Activated CD4-positive, alpha-beta T cell treated with anti-CD3 and anti-CD28 coated beads, Interleukin-2, amount 50 U/mL, for 24 hours (primary cell): ENCODE results near the gene ETFB.
A peak's percentile ranks its signal among the peaks of the same experiment; 100 is the strongest.

ENCODE experiments used
- DNase-seq, 2 donors: peaks; one replicate each; pipeline ENCODE4 v3.0.0-alpha.2; 2020; ENCODE audit warnings: low read depth in 1 of 2, low spot score in 1 of 2

ETFB gene

GRCh38 chr19:51372649-51373504, 6.7 kb upstream of the ETFB start, which contains the start of gene NKG7:
Gene NKG7, minus strand, starts transcription at chr19:51372654. Its CDS starts 119 bp downstream, at chr19:51372535.
- DNase-seq: peak in 1 of 2 donors; percentile 79

- no peak for DNase-seq
Measured at GRCh38 chr19:51372021-51372648, 5.9 kb upstream of the ETFB start.

GRCh38 chr19:51371186-51371690, 5.0 kb upstream of the ETFB start:
- no peak for DNase-seq

GRCh38 chr19:51370230-51370629, 4.0 kb upstream of the ETFB start:
- DNase-seq: no peak

GRCh38 chr19:51368366-51369282, 2.4 kb upstream of the ETFB start, which contains the start of gene CLDND2:
Gene CLDND2, minus strand, starts transcription at chr19:51369003. Its CDS starts 426 bp downstream, at chr19:51368577.
- DNase-seq: peak in 1 of 2 donors; percentile 13

GRCh38 chr19:51367565-51368365, 1.6 kb upstream of the ETFB start:
- DNase-seq: peak; percentile 96 to 98

- DNase-seq: peak in 1 of 2 donors; percentile 22
Measured at GRCh38 chr19:51367255-51367564, 1.0 kb upstream of the ETFB start.

GRCh38 chr19:51366389-51367254, 434 bp upstream of the ETFB start:
- peak; percentile 82 to 93 for DNase-seq

GRCh38 chr19:51365211-51365964, 800 bp downstream of the ETFB start:
- no peak for DNase-seq

GRCh38 chr19:51364200-51365106, 1.7 kb downstream of the ETFB start:
- no peak for DNase-seq

- no peak for DNase-seq
Measured at GRCh38 chr19:51361239-51361638, 4.9 kb downstream of the ETFB start.

GRCh38 chr19:51359294-51359693, 6.9 kb downstream of the ETFB start:
- no peak for DNase-seq

GRCh38 chr19:51357952-51358351, 8.2 kb downstream of the ETFB start:
- no peak for DNase-seq

GRCh38 chr19:51356159-51356801, 9.9 kb downstream of the ETFB start:
- DNase-seq: no peak

GRCh38 chr19:51354742-51355148, 11.4 kb downstream of the ETFB start:
- no peak for DNase-seq

- no peak for DNase-seq
Measured at GRCh38 chr19:51354103-51354741, 12.0 kb downstream of the ETFB start.
